Panc1 (cell line): Measurements from ENCODE around the gene ASB1. TPM values are rescaled to one million over a fixed set of nuclear protein-coding genes. Genes with fewer than 3 reads are reported as not detected.

Experiments
- ATAC-seq: fragments of 200-7000 bp; cut with Tn5 transposase; 2 replicates; pipeline ENCODE4 v1.9.1; 2020; ENCODE audit warnings: mild to moderate bottlenecking, moderate library complexity
- BruUV-seq: library from RNA; stranded (reverse); fragments of 400-500 nt; replicated peaks from 2 replicates; lab custom pipeline; 2021; lab: Mats Ljungman, UMichigan
- CTCF ChIA-PET: fragments of 300-600 bp; sonication (Branson Sonifier 250); formaldehyde crosslinking; loops from one replicate; lab custom pipeline; 2022; ENCODE audit warnings: antibody characterized with exemption; lab: Charles Lee
- POLR2A ChIA-PET: fragments of 300-600 bp; sonication (Branson Sonifier 250); formaldehyde crosslinking; loops from one replicate; lab custom pipeline; 2022; ENCODE audit warnings: antibody characterized with exemption; lab: Charles Lee
- DNase-seq: peaks from one replicate; pipeline ENCODE4 v3.0.0-alpha.2; 2010; ENCODE audit warnings: low read depth, low spot score
- H3K27ac ChIP-seq: 2 replicates; pipeline ENCODE4 v1.5.1; 2011; ENCODE audit warnings: mild to moderate bottlenecking, low read length, inconsistent platforms
- H3K27me3 ChIP-seq: fragments of 200-500 bp; sonication (Bioruptor generic); 2 replicates; pipeline ENCODE4 v1.6.0; 2014; ENCODE audit warnings: low read length, inconsistent platforms; ENCODE audit not compliant: control insufficient read depth, insufficient read depth
- H3K36me3 ChIP-seq: fragments of 200-500 bp; sonication (Bioruptor generic); 2 replicates; pipeline ENCODE4 v1.5.1; 2014; ENCODE audit warnings: inconsistent platforms, mild to moderate bottlenecking, low read length, moderate library complexity; ENCODE audit not compliant: control insufficient read depth, insufficient read depth
- H3K4me1 ChIP-seq: 2 replicates; pipeline ENCODE4 v1.5.1; 2011; ENCODE audit warnings: inconsistent platforms, mild to moderate bottlenecking, low read length, moderate library complexity; ENCODE audit not compliant: control insufficient read depth, insufficient read depth
- H3K4me3 ChIP-seq, 2 experiments: 2 replicates each; pipeline ENCODE4 v1.5.1; 2011 to 2012; ENCODE audit warnings: low read depth in 2 of 2, low read length in 2 of 2, mild to moderate bottlenecking in 2 of 2, inconsistent platforms in 1 of 2, moderate library complexity in 1 of 2
- H3K9me3 ChIP-seq: fragments of 200-500 bp; sonication (Bioruptor generic); 2 replicates; pipeline ENCODE4 v1.5.1; 2014; ENCODE audit warnings: low read depth, mild to moderate bottlenecking, inconsistent platforms, low read length, moderate library complexity; ENCODE audit not compliant: control insufficient read depth, insufficient read depth
- CTCF ChIP-seq: fragments of 450-650 bp; IDR thresholded peaks from 2 replicates; pipeline ENCODE4 v1.5.1; 2017; ENCODE audit warnings: mild to moderate bottlenecking
- POLR2AphosphoS5 ChIP-seq: IDR thresholded peaks from 2 replicates; pipeline ENCODE4 v1.6.1; 2012; ENCODE audit warnings: mild to moderate bottlenecking, low read depth, low read length, moderate library complexity
- SIN3A ChIP-seq: IDR thresholded peaks from 2 replicates; pipeline ENCODE4 v1.6.1; 2012; ENCODE audit warnings: low read depth, mild to moderate bottlenecking, low read length, moderate library complexity, borderline replicate concordance; ENCODE audit not compliant: insufficient read depth
- TCF7L2 ChIP-seq: IDR thresholded peaks from 2 replicates; pipeline ENCODE4 v1.6.1; 2011; ENCODE audit warnings: mild to moderate bottlenecking, low read depth, low read length, inconsistent platforms
- in situ Hi-C: cut with HindIII; loops from 2 replicates; pipeline ENCODE4 v1.10.0; 2016; ENCODE audit warnings: low sequenced_read_pairs, low pct_unique_long_range_greater_than_20kb
- intact Hi-C: fragments of 100-400 bp; cut with micrococcal nuclease; formaldehyde crosslinking; loops from one replicate; pipeline ENCODE4 v1.10.0; 2022; ENCODE audit not compliant: unreplicated experiment
- total RNA-seq: library from RNA; stranded (reverse); gene quantifications from one replicate; pipeline ENCODE4 v1.2.1, GENCODE V29; 2021; ENCODE audit not compliant: unreplicated experiment
- TF ChIP-seq, protein P1 (sequence below), 2 experiments: IDR thresholded peaks; 2 replicates each; pipeline ENCODE4 v1.6.1; 2011 to 2012; ENCODE audit warnings: low read depth in 2 of 2, control low read depth in 1 of 2, low read length in 1 of 2, mild to moderate bottlenecking in 1 of 2, moderate library complexity in 1 of 2; ENCODE audit not compliant: insufficient read depth in 1 of 2

Gene ASB1
- total RNA-seq, 1 experiment from 2014 or later = 57.3 TPM

DNA sequence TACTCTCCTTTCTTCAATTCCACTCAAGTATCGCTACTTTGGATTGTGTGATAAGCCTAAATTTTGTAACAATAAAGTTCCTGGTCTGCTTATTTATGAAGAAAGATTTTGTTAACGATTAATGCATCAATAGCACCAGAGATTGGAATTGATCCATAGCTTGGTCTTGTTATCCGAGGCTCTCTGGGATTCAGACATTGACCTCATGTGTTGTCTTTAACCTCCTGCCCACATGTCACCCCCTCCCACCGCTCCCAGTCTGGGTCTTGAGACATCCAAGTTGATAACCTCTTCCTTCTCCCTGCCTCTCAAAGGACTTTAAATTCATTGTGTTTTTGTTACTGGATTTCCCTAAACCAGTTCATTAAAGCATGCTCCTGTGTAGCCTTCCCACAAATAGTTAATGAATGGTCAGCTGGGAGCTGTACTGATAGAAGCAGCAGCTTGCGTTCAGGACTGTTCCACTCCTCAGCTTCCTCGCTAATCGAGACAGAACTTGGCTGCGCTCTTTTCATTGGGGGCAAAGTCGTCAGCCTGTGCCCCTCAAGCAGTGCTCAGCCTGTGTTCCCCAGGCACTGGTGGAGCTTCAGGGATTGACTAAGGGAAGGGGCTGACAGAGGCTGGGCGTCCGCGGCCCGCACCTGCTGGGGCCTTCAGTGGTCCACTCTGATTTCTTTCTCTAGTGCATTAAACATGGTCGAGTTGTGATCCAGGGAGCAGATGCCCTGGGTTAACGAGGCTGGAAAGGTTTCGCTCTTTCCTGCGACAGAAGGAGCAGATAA lies 18.9 kb downstream of the ASB1 start:
- Histone ChIP-seq H3K27ac (no peak overlapping the region; the same call in 1 of the 2 replicates), H3K4me1 (peaks cover 29% of the 10 kb centered on the region), H3K9me3 (no peaks in the 10 kb centered on the region), H3K36me3 (peaks cover 18% of the 10 kb centered on the region), H3K4me3 (no peak overlapping the region), H3K27me3 (no peaks in the 10 kb centered on the region)
- no TSS peak for BruUV-seq
- TF ChIP-seq CTCF (no peak), TCF7L2 (no peak), POLR2AphosphoS5 (no peak), SIN3A (no peak)
- TF ChIP-seq, protein P1, sequence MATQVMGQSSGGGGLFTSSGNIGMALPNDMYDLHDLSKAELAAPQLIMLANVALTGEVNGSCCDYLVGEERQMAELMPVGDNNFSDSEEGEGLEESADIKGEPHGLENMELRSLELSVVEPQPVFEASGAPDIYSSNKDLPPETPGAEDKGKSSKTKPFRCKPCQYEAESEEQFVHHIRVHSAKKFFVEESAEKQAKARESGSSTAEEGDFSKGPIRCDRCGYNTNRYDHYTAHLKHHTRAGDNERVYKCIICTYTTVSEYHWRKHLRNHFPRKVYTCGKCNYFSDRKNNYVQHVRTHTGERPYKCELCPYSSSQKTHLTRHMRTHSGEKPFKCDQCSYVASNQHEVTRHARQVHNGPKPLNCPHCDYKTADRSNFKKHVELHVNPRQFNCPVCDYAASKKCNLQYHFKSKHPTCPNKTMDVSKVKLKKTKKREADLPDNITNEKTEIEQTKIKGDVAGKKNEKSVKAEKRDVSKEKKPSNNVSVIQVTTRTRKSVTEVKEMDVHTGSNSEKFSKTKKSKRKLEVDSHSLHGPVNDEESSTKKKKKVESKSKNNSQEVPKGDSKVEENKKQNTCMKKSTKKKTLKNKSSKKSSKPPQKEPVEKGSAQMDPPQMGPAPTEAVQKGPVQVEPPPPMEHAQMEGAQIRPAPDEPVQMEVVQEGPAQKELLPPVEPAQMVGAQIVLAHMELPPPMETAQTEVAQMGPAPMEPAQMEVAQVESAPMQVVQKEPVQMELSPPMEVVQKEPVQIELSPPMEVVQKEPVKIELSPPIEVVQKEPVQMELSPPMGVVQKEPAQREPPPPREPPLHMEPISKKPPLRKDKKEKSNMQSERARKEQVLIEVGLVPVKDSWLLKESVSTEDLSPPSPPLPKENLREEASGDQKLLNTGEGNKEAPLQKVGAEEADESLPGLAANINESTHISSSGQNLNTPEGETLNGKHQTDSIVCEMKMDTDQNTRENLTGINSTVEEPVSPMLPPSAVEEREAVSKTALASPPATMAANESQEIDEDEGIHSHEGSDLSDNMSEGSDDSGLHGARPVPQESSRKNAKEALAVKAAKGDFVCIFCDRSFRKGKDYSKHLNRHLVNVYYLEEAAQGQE (IDR thresholded peaks at IDR 0.05; ENCODE audit: insufficient read depth in 1 of 2, low read depth in 2 of 2, low read length in 1 of 2) = no peak
- intact Hi-C loops (no loop called here), in situ Hi-C loops (no loop called here)
- POLR2A ChIA-PET = no interaction called here
- CTCF ChIA-PET = no interaction called here
- ATAC-seq = no peak
- DNase-seq = no peak

DNA sequence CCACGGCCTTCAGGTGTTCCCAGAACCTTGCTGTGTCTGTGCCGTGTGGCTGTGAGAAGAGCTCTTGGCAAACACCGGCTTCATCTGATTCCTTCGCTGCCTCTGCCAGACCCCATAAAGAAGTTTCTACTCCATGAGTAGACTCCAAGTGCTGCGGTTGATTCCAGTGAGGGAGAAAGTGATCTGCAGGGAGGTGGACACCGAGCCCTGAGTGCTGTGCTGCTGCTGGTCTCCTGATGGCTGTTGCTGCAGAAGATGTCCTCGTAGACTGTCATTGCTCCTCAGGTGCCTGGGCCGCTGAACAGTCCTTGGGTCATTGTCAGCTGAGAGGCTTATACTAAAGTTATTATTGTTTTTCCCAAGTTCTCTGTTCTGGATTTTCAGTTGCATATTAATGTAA lies 19.6 kb downstream of the ASB1 start:
- in situ Hi-C loops (no loop called here), intact Hi-C loops (no loop called here)
- no peak for DNase-seq
- peaks cover 21% of the 10 kb centered on the region for H3K4me1 ChIP-seq
- H3K27ac ChIP-seq = no peak overlapping the region
- POLR2A ChIA-PET = no interaction called here
- H3K4me3 ChIP-seq = no peak overlapping the region
- no peaks in the 10 kb centered on the region for H3K27me3 ChIP-seq
- no peaks in the 10 kb centered on the region for H3K9me3 ChIP-seq
- BruUV-seq = no TSS peak
- TF ChIP-seq CTCF (no peak), SIN3A (no peak)
- no peak for ATAC-seq
- CTCF ChIA-PET = no interaction called here
- peaks cover 18% of the 10 kb centered on the region for H3K36me3 ChIP-seq
